ENCODE data around the gene NFIB. TPM values are rescaled to one million over a fixed set of nuclear protein-coding genes. Genes with fewer than 3 reads are reported as not detected.

The NFIB gene
- total RNA-seq, 1 experiment from 2014 or later: 12.5 TPM

GRCh38 chr9:14135421-14135820 lies 178.5 kb downstream of the NFIB start:
- Mint-ChIP-seq H3K27ac (no peak overlapping the region), H3K36me3 (no peaks in the 10 kb centered on the region), H3K4me3 (no peak overlapping the region), H3K4me1 (no peaks in the 10 kb centered on the region; the same call in 1 of the 2 replicates), H3K9me3 (no peaks in the 10 kb centered on the region), H3K27me3 (ENCODE audit: low read depth) (no peaks in the 10 kb centered on the region)
- DNase-seq (ENCODE audit: low spot score): no peak
- no peak for ATAC-seq
- TF ChIP-seq ZNF121 (CRISPR knock-in tag; IDR thresholded peaks at IDR 0.05) (no peak), NR3C1 (CRISPR knock-in tag; conservative IDR thresholded peaks at IDR 0.05; ENCODE audit: low read depth) (no peak), ZNF423 (CRISPR knock-in tag; IDR thresholded peaks at IDR 0.05) (no peak), ZNF671 (CRISPR knock-in tag; IDR thresholded peaks at IDR 0.05) (no peak), ERG (CRISPR knock-in tag; IDR thresholded peaks at IDR 0.05) (no peak), USF2 (CRISPR knock-in tag; IDR thresholded peaks at IDR 0.05) (no peak), ZNF232 (CRISPR knock-in tag; IDR thresholded peaks at IDR 0.05) (no peak)
- CTCF ChIA-PET: no interaction called here
- POLR2A ChIA-PET: no interaction called here

- no peak overlapping the region for H3K27ac Mint-ChIP-seq
- TF ChIP-seq ZNF425 (CRISPR knock-in tag; conservative IDR thresholded peaks at IDR 0.05) (no peak), IRF2 (CRISPR knock-in tag; IDR thresholded peaks at IDR 0.05; ENCODE audit: borderline replicate concordance, low read depth) (no peak)
- ATAC-seq (no peak), DNase-seq (ENCODE audit: low spot score) (no peak)
- ChIA-PET CTCF (no interaction called here), POLR2A (no interaction called here)
- H3K4me1 Mint-ChIP-seq: no peaks in the 10 kb centered on the region
- no peaks in the 10 kb centered on the region for H3K27me3 Mint-ChIP-seq (ENCODE audit: low read depth)
- H3K4me3 Mint-ChIP-seq: no peak overlapping the region
- H3K9me3 Mint-ChIP-seq: no peaks in the 10 kb centered on the region
- no peaks in the 10 kb centered on the region for H3K36me3 Mint-ChIP-seq
Observed at GRCh38 chr9:14133394-14133793, 180.5 kb downstream of the NFIB start.

GRCh38 chr9:14132775-14133174 lies 181.2 kb downstream of the NFIB start:
- Mint-ChIP-seq H3K4me1 (no peaks in the 10 kb centered on the region), H3K27ac (no peak overlapping the region), H3K36me3 (no peaks in the 10 kb centered on the region), H3K9me3 (no peaks in the 10 kb centered on the region), H3K27me3 (ENCODE audit: low read depth) (no peaks in the 10 kb centered on the region), H3K4me3 (no peak overlapping the region)
- CTCF ChIA-PET: no interaction called here
- POLR2A ChIA-PET: no interaction called here
- DNase-seq (ENCODE audit: low spot score) (no peak), ATAC-seq (no peak)
- no peak for TF ChIP-seq ZNF416 (CRISPR knock-in tag; IDR thresholded peaks at IDR 0.05)
- no peak for TF ChIP-seq RELA (CRISPR knock-in tag; IDR thresholded peaks at IDR 0.05; ENCODE audit: borderline replicate concordance)
- TF ChIP-seq ZNF532 (CRISPR knock-in tag; IDR thresholded peaks at IDR 0.05; ENCODE audit: borderline replicate concordance): no peak
- no peak for TF ChIP-seq MXD4 (CRISPR knock-in tag; IDR thresholded peaks at IDR 0.05; ENCODE audit: borderline replicate concordance)
- no peak for TF ChIP-seq SOX15 (CRISPR knock-in tag; IDR thresholded peaks at IDR 0.05)
- TF ChIP-seq PREB (CRISPR knock-in tag; IDR thresholded peaks at IDR 0.05; ENCODE audit: borderline replicate concordance): no peak
- TF ChIP-seq CDX4 (CRISPR knock-in tag; IDR thresholded peaks at IDR 0.05; ENCODE audit: borderline replicate concordance): no peak
- no peak for TF ChIP-seq ZNF671 (CRISPR knock-in tag; IDR thresholded peaks at IDR 0.05)
- TF ChIP-seq GTF2I (CRISPR knock-in tag; conservative IDR thresholded peaks at IDR 0.05): no peak
- TF ChIP-seq NFYB (CRISPR knock-in tag; conservative IDR thresholded peaks at IDR 0.05; ENCODE audit: low read depth): no peak
- no peak for TF ChIP-seq ZNF138 (CRISPR knock-in tag; conservative IDR thresholded peaks at IDR 0.05)
- no peak for TF ChIP-seq FOXP4 (CRISPR knock-in tag; IDR thresholded peaks at IDR 0.05)
